Embryonic facial prominence (tissue), 1 donor: Measurements from ENCODE around the gene STMN3.
"Not testable (repeated sequence)": the region's sequence is repeated elsewhere in the genome, so short reads cannot be mapped to it uniquely, and the experiment has no call there.

Experiments used
- DNase-seq: peaks from one replicate; pipeline ENCODE4 v3.0.0-alpha.2; 2016; ENCODE audit errors: extremely low spot score

Gene STMN3

DNA sequence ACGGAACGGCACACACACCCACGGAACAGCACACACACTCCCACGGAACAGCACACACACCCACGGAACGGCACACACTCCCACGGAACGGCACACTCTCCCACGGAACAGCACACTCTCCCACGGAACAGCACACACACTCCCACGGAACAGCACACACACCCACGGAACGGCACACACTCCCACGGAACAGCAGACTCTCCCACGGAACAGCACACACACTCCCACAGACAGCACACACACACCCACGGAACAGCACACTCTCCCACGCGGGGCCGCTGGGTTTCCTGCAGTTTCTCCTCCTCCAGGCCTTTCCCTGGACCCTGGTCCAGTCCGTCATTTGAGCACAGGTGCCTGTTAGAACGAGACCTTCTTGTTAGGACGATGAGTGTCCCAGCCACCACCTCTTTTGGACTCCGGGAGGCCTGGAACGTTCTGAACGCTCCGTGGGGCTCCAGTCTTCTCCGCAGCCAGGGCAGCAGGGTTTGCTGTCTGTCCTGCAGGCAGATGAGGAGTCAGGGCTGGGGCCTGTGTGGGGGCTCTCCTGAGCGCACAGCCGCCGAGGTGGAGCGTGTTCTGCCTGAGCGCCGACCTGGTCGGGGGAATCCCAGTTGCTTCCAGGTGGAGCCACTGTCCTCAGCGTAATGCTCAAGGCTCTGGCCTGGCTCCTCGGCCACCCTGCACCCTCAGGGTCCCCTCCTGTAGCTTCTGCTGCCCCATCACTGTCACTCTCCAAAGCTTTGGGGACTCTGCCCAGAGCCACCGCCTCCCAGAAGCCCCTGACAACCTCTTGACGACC, 25.6 kb upstream of the STMN3 start:
- DNase-seq: no peak

DNA sequence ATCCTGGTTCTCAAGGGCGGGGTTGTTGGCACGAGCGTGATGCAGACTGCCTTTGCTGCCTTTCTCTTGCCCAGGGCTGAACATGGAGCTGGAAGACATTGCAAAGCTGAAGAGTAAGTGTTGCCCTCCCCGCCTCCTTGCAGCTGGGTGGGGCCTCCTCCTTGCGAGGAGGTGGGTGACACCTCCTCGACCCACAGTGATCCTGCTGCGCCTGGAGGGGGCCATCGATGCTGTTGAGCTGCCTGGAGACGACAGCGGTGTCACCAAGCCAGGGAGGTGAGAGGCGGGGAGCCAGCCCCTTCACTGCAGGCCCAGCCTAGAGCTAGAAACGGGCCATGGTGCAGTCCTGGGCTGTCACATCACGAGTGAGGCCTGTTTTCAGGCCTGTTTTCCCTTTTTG, 24.8 kb upstream of the STMN3 start:
- no peak for DNase-seq

DNA sequence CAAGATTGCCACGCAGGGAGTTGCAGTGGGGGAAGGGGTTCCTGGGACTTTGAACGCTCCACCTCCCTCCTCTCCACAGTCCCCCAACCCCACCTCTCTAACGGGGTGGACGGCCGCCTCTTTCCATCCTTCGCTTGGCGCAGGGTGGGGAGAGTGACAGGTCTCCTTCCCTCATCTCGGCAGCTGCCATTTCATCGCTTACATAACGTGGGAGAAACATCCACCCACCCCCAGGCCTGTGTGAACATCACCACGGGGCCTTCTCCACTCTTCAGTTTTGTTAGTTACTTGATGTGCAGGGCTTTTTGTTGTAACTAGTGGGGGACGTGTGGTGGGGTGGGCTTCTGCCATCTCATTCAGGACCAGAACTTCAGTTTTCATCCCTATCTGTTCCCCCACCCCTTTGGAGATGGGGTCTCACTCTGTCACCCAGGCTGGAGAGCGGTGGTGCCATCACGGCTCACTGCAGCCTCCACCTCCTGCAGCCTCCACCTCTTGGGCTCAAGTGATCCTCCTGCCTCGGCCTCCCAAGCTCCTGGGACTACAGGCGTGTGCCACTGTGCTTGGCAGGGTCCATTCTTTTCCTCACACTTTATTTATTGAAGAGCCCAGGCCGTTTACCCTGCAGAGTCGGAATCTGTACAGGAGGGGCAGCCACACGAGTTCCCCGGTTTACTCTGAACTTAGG, 22.6 kb upstream of the STMN3 start:
- no peak for DNase-seq

DNA sequence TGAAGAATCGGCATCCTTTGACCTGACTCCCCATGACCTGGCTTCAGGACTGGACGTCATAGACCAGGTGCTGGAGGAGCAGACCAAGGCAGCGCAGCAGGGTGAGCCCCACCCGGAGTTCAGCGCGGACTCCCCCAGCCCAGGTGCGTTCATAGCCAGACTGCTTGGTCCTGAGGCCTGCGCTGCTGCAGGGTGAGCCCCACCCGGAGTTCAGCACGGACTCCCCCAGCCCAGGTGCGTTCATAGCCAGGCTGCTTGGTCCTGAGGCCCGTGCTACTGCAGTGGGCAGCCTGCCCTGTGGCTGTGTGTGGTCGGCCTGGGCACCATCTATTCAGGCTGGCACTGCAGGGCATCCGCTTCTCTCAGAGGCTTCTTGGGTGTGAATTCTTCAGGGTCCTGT, 20.7 kb upstream of the STMN3 start:
- DNase-seq: no peak

DNA sequence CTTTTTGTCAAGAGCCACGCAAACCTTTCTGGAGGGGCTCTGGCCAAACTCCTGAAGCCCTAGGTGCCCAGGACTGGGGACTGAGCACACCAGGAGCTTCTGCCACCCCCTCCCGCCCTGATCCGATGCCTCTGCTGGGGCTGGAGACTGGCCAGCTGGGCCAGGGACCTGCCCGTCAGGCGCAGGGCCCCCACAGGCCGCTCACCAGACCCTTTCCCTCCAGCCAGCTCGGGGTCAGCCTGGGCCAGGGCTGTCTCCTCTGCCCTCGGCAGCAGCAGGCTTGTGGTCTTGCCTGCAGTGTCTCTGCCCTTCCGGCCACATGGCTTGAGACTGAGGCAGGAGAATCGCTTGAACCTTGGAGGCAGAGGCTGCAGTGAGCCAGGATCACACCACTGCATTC, 19.4 kb upstream of the STMN3 start:
- DNase-seq: no peak

DNA sequence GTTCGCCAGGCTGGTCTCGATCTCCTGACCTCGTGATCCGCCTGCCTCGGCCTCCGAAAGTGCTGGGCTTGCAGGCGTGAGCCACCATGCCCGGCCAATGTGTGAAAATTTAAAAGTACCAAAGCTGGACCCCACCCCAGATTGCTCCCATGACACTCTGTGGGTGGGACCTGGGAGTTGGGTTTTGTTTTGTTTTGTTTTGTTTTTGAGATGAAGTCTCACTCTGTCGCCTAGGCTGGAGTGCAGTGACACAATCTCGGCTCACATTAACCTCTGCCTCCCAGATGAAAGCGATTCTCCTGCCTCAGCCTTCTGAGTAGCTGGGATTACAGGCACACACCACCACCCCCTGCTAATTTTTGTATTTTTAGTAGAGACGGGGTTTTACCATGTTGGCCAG, 18.5 kb upstream of the STMN3 start:
- not testable (repeated sequence) for DNase-seq

DNA sequence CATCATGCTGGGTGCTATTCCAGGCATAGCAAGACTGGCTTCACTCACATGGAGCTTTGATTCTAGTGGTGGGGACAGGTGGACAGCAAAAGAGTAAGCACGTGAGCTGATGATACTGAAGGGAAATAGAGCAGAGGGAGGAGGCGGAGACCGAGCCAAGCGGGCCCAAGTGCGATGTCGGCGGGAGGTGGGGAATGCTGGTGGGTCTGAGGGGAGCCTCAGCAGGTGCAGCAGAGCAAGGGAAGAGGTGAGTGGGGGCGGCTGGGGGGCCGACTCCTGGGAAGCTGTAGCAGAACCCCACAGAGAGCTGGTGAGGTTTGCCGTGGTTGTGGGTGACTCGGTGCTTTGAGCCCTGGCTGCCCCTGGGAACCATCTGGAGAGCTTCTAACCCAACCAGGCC, 15.1 kb upstream of the STMN3 start:
- DNase-seq: no peak

DNA sequence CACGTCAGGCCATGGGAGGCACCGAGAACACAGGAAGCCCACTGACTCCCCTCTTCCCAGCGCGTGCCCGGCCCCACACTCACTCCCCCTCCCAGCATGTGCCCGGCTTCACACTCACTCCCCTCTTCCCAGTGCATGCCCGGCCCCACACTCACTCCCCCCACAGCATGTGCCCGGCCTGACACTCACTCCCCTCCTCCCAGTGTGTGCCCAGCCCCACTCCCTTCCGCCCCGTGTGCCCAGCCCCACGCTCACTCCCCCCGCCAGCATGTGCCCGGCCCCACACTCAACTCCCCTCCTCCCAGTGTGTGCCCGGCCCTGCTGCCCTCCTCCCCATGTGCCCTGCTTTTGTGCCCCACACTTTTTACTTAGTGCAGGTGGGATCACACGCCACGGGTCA, 14.6 kb upstream of the STMN3 start:
- DNase-seq: no peak

DNA sequence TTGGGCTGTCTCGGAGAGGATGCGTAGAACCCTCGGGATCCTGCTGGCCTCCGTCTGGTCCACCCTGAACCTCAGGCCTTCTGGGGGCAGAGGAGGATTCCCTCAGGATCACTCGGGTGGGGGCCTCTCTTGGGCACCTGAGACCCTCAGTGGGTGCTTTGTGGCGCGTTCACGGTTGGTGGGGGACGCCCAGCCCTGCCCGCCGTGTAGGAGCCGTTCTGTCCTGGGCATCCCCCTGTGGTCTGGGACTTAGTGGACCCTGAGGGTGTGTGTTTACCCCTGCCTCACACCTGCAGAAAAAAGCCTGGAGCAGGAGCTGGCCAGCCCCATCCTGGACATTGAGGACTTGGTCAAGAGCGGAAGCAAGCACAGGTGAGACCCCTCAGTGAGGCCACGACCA, 12.5 kb upstream of the STMN3 start:
- DNase-seq: no peak

DNA sequence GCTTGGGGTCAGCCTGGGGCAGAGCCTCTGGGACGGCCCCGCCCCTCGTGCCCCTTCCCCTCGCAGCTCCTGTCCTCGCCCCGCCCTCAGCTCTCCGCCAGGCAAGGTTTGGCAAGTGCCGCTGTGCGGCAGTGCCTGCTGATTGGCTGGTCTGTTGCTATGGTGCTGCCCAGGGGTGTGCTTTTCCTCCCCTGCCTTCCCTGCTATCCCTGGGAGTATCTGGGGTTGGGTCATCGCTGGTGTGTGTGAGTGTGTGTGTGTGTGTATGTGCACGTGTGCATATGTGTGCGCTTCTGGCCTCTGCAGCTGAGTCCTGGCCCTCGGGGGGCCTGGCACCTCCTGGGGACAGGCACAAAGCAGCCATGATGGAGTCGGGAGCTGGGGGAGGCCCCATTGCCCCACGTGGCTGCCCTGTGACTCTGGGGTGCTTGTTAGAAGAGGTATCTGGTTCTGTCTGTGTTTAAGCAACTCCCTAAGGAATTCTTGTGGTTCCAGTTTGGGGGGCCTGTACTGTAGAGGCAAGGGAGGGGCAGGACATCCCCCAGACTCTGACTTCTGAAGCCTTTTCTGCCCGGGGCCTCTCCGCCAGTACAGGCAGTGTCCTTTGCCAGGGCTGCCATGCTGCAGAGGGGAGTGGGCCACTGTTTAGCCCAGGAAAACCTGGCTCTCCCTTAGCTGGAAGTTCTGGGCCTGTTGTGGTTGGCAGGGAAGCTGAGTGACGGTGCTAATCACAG, 11.8 kb upstream of the STMN3 start:
- no peak for DNase-seq

DNA sequence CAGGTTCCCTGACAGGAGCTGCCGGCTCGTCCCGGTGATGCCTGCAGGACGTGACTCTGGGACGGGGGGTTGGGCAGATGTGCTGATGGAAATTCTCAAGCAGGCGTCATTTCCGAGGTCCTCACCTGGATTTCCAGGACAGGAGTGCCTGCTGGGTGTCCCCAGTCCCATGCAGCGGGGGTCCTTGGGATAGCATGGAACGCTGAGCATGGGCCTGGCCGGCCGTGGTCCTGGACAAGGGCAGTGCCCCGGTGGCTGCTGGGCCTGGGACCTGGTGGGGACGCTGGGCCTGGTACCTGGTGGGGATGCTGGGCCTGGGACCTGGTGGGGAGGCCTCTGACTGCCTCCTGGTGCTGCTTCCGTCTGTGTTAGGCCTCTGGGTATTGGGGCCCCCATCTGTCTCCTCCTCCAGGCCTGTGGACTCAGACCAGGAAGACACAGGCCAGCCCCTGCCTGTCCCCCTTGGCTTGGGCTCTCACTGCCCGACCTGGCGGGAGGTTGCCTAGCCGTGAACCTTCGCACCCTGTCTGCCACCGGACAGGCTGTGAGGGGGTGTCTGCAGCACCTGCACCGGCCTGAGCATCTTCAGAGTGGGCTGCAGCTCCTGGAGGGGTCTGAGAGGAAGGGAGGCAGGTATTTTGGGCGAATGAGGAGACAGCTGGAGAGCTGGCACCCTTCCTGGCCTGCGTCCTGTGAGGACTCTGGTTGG, 11.1 kb upstream of the STMN3 start:
- no peak for DNase-seq

DNA sequence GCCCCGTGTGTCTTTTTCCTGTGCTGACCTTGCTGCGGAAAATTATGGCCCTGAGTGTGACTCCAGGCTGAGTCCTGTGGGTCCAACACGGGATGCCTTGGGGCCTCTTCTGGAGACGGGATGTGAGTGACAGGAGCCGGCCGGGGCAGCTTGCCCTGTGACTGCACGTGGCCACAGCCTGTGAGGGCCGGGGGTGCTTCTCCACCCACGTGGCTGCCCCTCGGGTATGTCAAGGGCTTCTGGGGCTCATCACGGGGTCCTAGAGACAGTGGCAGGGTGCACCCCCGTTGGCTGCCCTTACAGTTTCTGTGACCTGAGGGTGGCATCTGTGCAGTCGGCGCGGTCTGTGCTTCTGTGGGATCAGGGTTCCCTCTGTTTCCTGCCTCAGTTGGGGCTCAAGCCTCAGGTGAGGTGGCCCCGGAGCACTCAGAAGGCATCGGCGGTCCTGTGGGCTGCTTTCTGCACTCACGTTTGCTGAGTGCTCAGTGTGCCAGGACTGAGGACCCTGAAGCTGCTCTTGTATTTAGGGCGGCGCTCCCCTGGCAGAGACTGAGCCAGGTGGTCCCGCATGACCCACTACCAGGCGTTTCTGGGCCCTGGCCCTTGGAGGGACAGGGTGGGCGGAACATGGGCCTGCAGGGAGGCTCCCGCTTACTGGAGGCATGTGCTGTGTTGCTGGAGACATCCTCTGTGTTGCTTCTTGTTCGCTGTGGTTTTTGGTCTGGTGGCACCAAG, 10.3 kb upstream of the STMN3 start:
- no peak for DNase-seq

DNA sequence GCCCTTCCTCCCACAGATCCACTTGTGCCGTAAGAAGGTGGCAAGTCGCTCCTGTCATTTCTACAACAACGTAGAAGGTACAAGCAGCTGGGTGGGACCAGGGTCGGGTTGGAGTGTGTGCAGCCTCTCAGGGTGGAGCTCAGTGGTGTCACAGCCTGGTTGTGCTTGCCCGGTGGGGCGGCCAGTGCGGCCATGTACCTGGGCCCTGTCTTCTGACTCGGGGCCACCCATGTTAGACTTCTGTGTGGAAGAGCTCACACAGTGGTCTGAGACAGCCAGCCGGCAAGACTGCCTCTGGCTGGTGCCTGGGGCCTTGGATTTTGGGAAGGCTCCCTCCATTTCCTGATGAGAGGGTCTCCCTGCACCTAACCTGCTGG, 9.6 kb upstream of the STMN3 start:
- DNase-seq: no peak

DNA sequence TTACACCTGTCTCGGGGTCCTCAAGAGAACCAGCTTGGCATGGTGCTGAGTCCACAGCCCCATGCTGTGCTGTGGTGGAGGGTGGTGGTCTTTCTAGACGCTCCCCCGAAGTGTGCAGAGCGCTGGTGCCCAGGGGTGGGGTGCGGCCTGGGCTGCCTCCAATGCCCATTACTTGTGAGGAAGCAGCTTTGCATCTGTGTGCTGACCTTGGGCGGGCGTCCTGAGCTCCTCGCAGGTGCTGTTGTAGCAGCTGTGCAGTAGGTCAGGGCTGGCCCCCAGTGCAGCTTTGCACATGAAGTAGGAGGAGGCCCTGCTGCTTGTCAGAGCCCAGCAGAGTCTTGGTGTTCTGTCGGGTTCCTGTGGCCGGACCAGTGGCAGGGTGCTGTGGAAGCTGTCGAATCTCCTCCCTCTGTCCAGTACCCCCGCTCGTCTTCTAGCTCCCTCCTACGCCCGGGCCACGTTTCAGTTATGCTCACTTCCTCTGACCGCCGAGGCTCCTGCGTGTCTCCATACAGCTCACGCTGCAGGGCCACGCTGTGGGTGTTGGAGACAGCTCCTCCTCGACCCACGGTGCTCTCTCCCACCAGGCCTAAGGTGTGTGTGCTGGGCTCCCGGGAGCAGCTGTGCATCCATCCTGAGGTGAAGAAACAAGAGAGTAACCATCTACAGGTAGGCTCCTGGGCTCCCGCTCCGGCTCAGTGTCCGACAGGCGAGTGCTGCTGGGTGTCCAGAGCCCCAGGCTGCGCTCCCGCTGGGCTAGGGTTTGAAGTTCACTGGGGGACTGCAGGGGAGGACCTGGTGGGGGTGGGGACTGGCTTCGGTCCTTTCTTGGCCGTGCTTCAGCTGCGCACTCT, 9.0 kb upstream of the STMN3 start:
- no peak for DNase-seq

DNA sequence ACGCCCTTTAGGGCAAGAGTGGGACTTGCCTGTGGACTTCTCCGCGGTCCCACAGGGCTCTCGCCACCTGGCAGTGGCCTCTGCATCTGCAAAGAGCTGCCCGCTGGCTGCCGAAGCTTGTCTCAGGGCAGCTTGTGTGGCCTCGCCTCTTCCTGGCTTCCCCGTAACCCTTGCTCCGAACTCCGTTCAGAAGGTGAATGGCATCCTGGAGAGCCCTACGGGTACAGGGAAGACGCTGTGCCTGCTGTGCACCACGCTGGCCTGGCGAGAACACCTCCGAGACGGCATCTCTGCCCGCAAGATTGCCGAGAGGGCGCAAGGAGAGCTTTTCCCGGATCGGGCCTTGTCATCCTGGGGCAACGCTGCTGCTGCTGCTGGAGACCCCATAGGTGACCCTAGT, 7.9 kb upstream of the STMN3 start:
- DNase-seq: no peak

DNA sequence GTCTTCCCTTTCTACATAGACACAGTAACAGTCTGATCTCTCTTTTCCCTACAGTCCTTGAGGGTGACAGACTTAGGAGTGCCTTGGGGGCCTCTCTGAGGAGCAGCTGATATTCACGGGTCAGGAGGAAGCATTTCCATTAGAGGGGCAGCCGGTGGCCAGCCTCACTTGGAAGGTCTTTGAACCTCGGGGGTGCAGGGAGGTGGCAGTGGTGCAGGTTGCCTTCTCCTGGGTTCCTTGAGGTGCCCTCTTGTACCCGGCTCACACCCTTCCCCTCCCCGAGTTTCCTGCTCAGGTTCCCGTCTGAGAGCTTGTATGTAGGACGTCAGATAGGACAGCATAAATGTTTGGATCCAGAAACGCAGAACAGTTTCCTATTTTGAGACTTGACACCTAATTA, 7.4 kb upstream of the STMN3 start:
- DNase-seq: no peak

DNA sequence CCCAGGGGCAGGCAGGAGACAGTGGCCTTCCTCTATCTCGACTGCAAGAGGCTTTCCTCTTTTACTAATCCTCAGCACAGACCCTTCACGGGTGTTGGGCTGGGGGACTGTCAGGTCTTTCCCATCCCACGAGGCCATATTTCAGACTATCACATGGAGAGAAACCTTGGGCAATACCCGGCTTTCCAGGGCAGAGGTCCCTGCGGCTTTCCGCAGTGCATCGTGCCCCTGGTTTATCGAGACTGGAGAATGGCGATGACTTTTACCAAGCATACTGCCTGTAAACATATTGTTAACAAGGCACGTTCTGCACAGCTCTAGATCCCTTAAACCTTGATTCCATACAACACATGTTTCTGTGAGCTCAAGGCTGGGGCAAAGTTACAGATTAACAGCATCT, 7.0 kb upstream of the STMN3 start:
- DNase-seq: not testable (repeated sequence)

DNA sequence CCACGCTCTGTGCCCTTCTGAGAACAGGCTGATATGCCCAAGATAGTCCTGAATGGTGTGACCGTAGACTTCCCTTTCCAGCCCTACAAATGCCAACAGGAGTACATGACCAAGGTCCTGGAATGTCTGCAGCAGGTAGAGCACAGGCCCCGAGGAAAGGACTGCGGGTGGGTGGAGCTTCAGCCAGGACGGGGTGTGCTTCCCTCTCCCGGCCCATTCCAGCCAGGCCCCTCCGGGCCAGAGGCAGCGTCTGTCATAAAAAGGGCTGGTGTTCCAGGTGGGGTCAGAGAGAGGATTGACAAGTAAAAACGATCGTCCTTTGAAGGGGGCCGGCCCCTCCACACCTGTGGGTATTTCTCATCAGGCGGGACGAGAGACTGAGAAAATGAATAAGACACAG, 6.1 kb upstream of the STMN3 start:
- DNase-seq: no peak

DNA sequence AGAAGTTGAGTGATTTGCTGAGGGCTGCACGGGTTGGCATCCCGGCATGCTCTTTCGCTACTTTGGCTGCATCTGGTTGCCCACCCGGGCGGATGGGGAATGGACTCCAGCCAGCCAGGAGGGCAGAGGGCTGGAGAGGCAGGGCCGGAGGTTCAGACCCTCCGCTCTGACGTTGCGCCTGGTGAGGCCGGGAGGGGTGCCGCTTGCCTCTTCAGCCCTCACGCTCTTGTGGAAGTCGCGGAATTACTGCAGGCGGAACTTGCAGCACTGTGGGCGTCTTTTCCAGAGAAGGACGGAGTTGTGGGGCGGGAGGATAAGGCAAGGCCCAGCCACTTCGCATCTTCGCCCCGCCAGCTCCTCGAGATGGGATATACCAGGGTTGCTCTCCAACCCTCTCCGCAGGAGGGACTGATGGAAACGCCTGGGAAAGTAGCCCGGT, 5.5 kb upstream of the STMN3 start:
- DNase-seq: no peak

DNA sequence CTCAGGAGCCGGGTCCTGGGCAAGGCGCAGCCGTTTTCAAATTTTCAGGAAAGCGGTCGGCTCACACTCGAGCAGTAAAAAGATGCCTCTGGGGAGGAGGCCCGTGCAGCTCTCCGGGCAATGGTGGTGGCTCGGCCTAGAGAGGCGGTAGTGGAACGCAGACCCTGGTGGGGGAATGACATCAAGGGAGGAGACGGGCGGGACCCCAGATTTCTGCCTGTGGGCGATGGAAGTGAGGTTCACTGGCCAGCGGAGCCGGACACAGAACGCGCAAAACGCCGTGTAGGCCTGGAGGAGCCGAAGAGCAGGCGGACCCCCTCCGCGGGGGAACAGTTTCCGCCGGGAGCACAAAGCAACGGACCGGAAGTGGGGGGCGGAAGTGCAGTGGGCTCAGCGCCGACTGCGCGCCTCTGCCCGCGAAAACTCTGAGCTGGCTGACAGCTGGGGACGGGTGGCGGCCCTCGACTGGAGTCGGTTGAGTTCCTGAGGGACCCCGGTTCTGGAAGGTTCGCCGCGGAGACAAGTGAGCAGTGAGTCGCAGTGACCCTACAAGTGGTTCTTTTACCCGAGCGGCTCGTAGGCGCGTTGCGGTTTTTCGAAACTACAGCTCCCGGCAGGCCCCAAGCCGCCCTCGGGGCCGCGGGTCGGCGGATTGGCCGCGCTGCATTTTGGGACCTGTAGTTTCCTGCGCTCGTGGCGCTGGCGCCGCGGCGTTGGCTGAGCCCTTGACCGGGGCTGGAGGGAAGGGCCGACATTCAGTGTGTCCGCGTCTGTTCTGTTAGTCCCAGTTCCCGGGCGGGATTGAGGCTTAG, 4.9 kb upstream of the STMN3 start, which contains the start of gene RTEL1:
RTEL1 (plus strand) TSS at position 376 of the 812 bp plus-strand sequence. CDS start 1,091 bp downstream, outside the sequence.
- DNase-seq: peak; percentile 77
